IMR-90 (cell line): ENCODE results near the gene TMEM63A. TPM values are rescaled to one million over a fixed set of nuclear protein-coding genes. Genes with fewer than 3 reads are reported as not detected.

ENCODE experiments used
- ATAC-seq: fragments of 200-7000 bp; cut with Tn5 transposase; 2 replicates; pipeline ENCODE4 v1.9.1; 2020; ENCODE audit warnings: low read depth, mild to moderate bottlenecking, moderate library complexity
- BruUV-seq: library from RNA; stranded (reverse); fragments of 400-500 nt; replicated peaks from 2 replicates; lab custom pipeline; 2021; lab: Mats Ljungman, UMichigan
- CTCF ChIA-PET: fragments of 300-600 bp; formaldehyde crosslinking; extraction: SDS; loops from one replicate; lab custom pipeline; 2021; ENCODE audit warnings: antibody characterized with exemption; lab: Yijun Ruan, JAX
- POLR2A ChIA-PET: fragments of 300-600 bp; sonication (Branson Sonifier 250); formaldehyde crosslinking; loops from one replicate; lab custom pipeline; 2022; ENCODE audit warnings: antibody characterized with exemption; ENCODE audit not compliant: unreplicated experiment; lab: Charles Lee
- DNase-seq: peaks from one replicate; pipeline ENCODE4 v3.0.0; 2013
- H2AFZ ChIP-seq: replicated peaks from 2 replicates; pipeline ENCODE3; 2013; ENCODE audit warnings: low read length, mild to moderate bottlenecking; ENCODE audit not compliant: poor library complexity
- H2AK5ac ChIP-seq: 2 replicates; pipeline ENCODE4 v1.6.1; 2013; ENCODE audit warnings: low read depth, low read length, inconsistent platforms
- H2AK9ac ChIP-seq: replicated peaks from 2 replicates; pipeline ENCODE3; 2013; ENCODE audit warnings: mild to moderate bottlenecking, low read depth, low read length, moderate library complexity; ENCODE audit not compliant: poor library complexity
- H2BK120ac ChIP-seq: 2 replicates; pipeline ENCODE4 v1.6.1; 2013; ENCODE audit warnings: low read depth, low read length, inconsistent platforms
- H2BK15ac ChIP-seq: 3 replicates; pipeline ENCODE4 v1.6.1; 2013; ENCODE audit warnings: low read depth, low read length, inconsistent platforms
- H2BK20ac ChIP-seq: 2 replicates; pipeline ENCODE4 v1.6.1; 2013; ENCODE audit warnings: low read depth, mild to moderate bottlenecking, inconsistent platforms, low read length, moderate library complexity
- H2BK5ac ChIP-seq: 2 replicates; pipeline ENCODE4 v1.6.1; 2013; ENCODE audit warnings: mild to moderate bottlenecking, low read depth, low read length, inconsistent platforms; ENCODE audit not compliant: poor library complexity, severe bottlenecking
- H3K14ac ChIP-seq: replicated peaks from 2 replicates; pipeline ENCODE4 v1.6.1; 2013; ENCODE audit warnings: low read depth, low read length, inconsistent platforms
- H3K18ac ChIP-seq: 2 replicates; pipeline ENCODE4 v1.6.1; 2013; ENCODE audit warnings: low read depth, low read length, control low read depth
- H3K23ac ChIP-seq: 2 replicates; pipeline ENCODE4 v1.6.1; 2013; ENCODE audit warnings: low read depth, low read length, inconsistent platforms
- H3K27ac ChIP-seq: 2 replicates; pipeline ENCODE4 v1.5.1; 2013; ENCODE audit warnings: mild to moderate bottlenecking, control low read depth, low read length; ENCODE audit not compliant: insufficient read depth
- H3K27me3 ChIP-seq: 2 replicates; pipeline ENCODE4 v1.6.1; 2013; ENCODE audit warnings: low read length; ENCODE audit not compliant: control insufficient read depth, insufficient read depth
- H3K36me3 ChIP-seq: 2 replicates; pipeline ENCODE4 v1.6.1; 2013; ENCODE audit warnings: low read length, mixed read lengths; ENCODE audit not compliant: control insufficient read depth, insufficient read depth
- H3K4ac ChIP-seq: 2 replicates; pipeline ENCODE4 v1.6.1; 2013; ENCODE audit warnings: low read depth, low read length, inconsistent platforms
- H3K4me1 ChIP-seq: 2 replicates; pipeline ENCODE4 v1.6.1; 2013; ENCODE audit warnings: low read length, mixed read lengths; ENCODE audit not compliant: control insufficient read depth, insufficient read depth
- H3K4me2 ChIP-seq: 2 replicates; pipeline ENCODE4 v1.6.1; 2013; ENCODE audit warnings: low read depth, mild to moderate bottlenecking, control low read depth, low read length, moderate library complexity
- H3K4me3 ChIP-seq: 2 replicates; pipeline ENCODE4 v1.5.1; 2013; ENCODE audit warnings: low read depth, mild to moderate bottlenecking, control low read depth, low read length, moderate library complexity; ENCODE audit not compliant: insufficient read depth
- H3K56ac ChIP-seq: 2 replicates; pipeline ENCODE4 v1.6.1; 2013; ENCODE audit warnings: low read length, inconsistent platforms; ENCODE audit not compliant: insufficient read depth; ENCODE audit errors: extremely low read depth
- H3K79me1 ChIP-seq, 2 experiments: 2 replicates each; pipeline ENCODE4 v1.6.1; 2013; ENCODE audit warnings: low read length in 2 of 2, inconsistent platforms in 1 of 2, low read depth in 1 of 2
- H3K9ac ChIP-seq: 2 replicates; pipeline ENCODE4 v1.6.1; 2013; ENCODE audit warnings: low read depth, low read length, control low read depth
- H3K9me1 ChIP-seq: 2 replicates; pipeline ENCODE4 v1.6.1; 2013; ENCODE audit warnings: low read length, inconsistent platforms; ENCODE audit not compliant: insufficient read depth
- H3K9me3 ChIP-seq: 2 replicates; pipeline ENCODE4 v1.6.1; 2013; ENCODE audit warnings: low read length; ENCODE audit not compliant: control insufficient read depth, insufficient read depth
- H4K20me1 ChIP-seq: 2 replicates; pipeline ENCODE4 v1.6.1; 2013; ENCODE audit warnings: low read length, inconsistent platforms; ENCODE audit not compliant: insufficient read depth
- H4K5ac ChIP-seq: 2 replicates; pipeline ENCODE4 v1.6.1; 2013; ENCODE audit warnings: mild to moderate bottlenecking, low read depth, low read length, control low read depth
- H4K8ac ChIP-seq, 2 experiments: 2 replicates each; pipeline ENCODE4 v1.6.1; 2013; ENCODE audit warnings: low read depth in 2 of 2, low read length in 2 of 2, control low read depth in 1 of 2, inconsistent platforms in 1 of 2
- H4K91ac ChIP-seq: 2 replicates; pipeline ENCODE4 v1.6.1; 2013; ENCODE audit warnings: low read depth, low read length, inconsistent platforms; ENCODE audit not compliant: insufficient read depth
- BHLHE40 ChIP-seq: fragments of 150-350 bp; IDR thresholded peaks from 2 replicates; pipeline ENCODE4 v1.6.1; 2016; ENCODE audit warnings: mild to moderate bottlenecking, low read depth, low read length
- CEBPB ChIP-seq: IDR thresholded peaks from 2 replicates; pipeline ENCODE4 v1.6.1; 2012; ENCODE audit warnings: low read depth, low read length, improper control_type of control experiment
- CHD1 ChIP-seq: IDR thresholded peaks from 2 replicates; pipeline ENCODE4 v1.6.1; 2012; ENCODE audit warnings: low read depth, low read length, improper control_type of control experiment
- FOS ChIP-seq: fragments of 150-350 bp; IDR thresholded peaks from 2 replicates; pipeline ENCODE4 v1.6.1; 2016; ENCODE audit warnings: low read depth, low read length
- MAFK ChIP-seq: IDR thresholded peaks from 2 replicates; pipeline ENCODE4 v1.6.1; 2012; ENCODE audit warnings: low read depth, low read length, improper control_type of control experiment
- MAZ ChIP-seq: IDR thresholded peaks from 2 replicates; pipeline ENCODE4 v1.6.1; 2012; ENCODE audit warnings: low read depth, mild to moderate bottlenecking, low read length, improper control_type of control experiment, moderate library complexity, borderline replicate concordance
- MXI1 ChIP-seq: IDR thresholded peaks from 2 replicates; pipeline ENCODE4 v1.6.1; 2012; ENCODE audit warnings: low read depth, mild to moderate bottlenecking, low read length, moderate library complexity, borderline replicate concordance
- NFE2L2 ChIP-seq: fragments of 150-350 bp; IDR thresholded peaks from 2 replicates; pipeline ENCODE4 v1.6.1; 2016; ENCODE audit warnings: low read depth, mild to moderate bottlenecking, low read length
- POLR2A ChIP-seq: IDR thresholded peaks from 2 replicates; pipeline ENCODE4 v1.6.1; 2012; ENCODE audit warnings: mild to moderate bottlenecking, low read depth, low read length
- RAD21 ChIP-seq: IDR thresholded peaks from 2 replicates; pipeline ENCODE4 v1.6.1; 2012; ENCODE audit warnings: low read length, improper control_type of control experiment
- RCOR1 ChIP-seq: IDR thresholded peaks from 2 replicates; pipeline ENCODE4 v1.6.1; 2012; ENCODE audit warnings: mild to moderate bottlenecking, low read length, improper control_type of control experiment; ENCODE audit not compliant: insufficient replicate concordance
- RFX5 ChIP-seq: IDR thresholded peaks from 2 replicates; pipeline ENCODE4 v1.8.0; 2012; ENCODE audit warnings: low read depth, mild to moderate bottlenecking, low read length, moderate library complexity
- SMC3 ChIP-seq: fragments of 150-350 bp; IDR thresholded peaks from 2 replicates; pipeline ENCODE4 v1.6.1; 2016; ENCODE audit warnings: low read depth, mild to moderate bottlenecking, antibody characterized with exemption, low read length, moderate library complexity
- WGBS, 2 experiments: methylation state at CpG; one replicate each; pipeline versions ENCODE4 v1.1.5 to v1.1.7; 2013; ENCODE audit warnings: missing lambda C conversion rate in 2 of 2; ENCODE audit not compliant: insufficient read length in 1 of 2; ENCODE audit errors: extremely low coverage in 2 of 2; 5-methylcytosine and 5-hydroxymethylcytosine counted together
- dilution Hi-C: fragments of 300-500 bp; cut with HindIII; formaldehyde crosslinking; loops from one replicate; pipeline ENCODE4 v1.14.3; 2018; ENCODE audit warnings: low sequenced_read_pairs; ENCODE audit not compliant: unreplicated experiment
- in situ Hi-C: fragments of 300-500 bp; cut with MboI; formaldehyde crosslinking; loops from 3 replicates; pipeline ENCODE4 v1.14.3; 2019; ENCODE audit warnings: low sequenced_read_pairs, inconsistent platforms, mixed read lengths
- intact Hi-C: fragments of 100-400 bp; cut with micrococcal nuclease; formaldehyde crosslinking; loops from 2 replicates; pipeline ENCODE4 v1.10.0; 2022
- polyA plus RNA-seq, 3 experiments: library from polyadenylated mRNA; depleted of rRNA; stranded (reverse); fragments of >200 nt; gene quantifications; 2 replicates each; pipeline ENCODE4 v1.2.3, GENCODE V29; 2012; ENCODE audit warnings: low replicate concordance in 1 of 3
- total RNA-seq: library from RNA; depleted of rRNA; stranded (reverse); fragments of >200 nt; gene quantifications from 2 replicates; pipeline ENCODE4 v1.2.3, GENCODE V29; 2012
- TF ChIP-seq, protein P1 (sequence below): fragments of 150-350 bp; IDR thresholded peaks from 2 replicates; pipeline ENCODE4 v1.6.1; 2017; ENCODE audit warnings: mild to moderate bottlenecking, antibody characterized with exemption, low read length, low read depth
- TF ChIP-seq, protein P2 (sequence below): fragments of 150-350 bp; IDR thresholded peaks from 2 replicates; pipeline ENCODE4 v1.6.1; 2016; ENCODE audit warnings: low read depth, mild to moderate bottlenecking, low read length, moderate library complexity, borderline replicate concordance
- TF ChIP-seq, protein P3 (sequence below): conservative IDR thresholded peaks from 2 replicates; pipeline ENCODE4 v1.5.1; 2012; ENCODE audit warnings: mild to moderate bottlenecking, low read depth, low read length, improper control_type of control experiment

The TMEM63A gene
- total and polyA plus RNA-seq, 2 of the 4 experiments (the other 2 are of a cell fraction), result 4.7 to 23.3 TPM

DNA sequence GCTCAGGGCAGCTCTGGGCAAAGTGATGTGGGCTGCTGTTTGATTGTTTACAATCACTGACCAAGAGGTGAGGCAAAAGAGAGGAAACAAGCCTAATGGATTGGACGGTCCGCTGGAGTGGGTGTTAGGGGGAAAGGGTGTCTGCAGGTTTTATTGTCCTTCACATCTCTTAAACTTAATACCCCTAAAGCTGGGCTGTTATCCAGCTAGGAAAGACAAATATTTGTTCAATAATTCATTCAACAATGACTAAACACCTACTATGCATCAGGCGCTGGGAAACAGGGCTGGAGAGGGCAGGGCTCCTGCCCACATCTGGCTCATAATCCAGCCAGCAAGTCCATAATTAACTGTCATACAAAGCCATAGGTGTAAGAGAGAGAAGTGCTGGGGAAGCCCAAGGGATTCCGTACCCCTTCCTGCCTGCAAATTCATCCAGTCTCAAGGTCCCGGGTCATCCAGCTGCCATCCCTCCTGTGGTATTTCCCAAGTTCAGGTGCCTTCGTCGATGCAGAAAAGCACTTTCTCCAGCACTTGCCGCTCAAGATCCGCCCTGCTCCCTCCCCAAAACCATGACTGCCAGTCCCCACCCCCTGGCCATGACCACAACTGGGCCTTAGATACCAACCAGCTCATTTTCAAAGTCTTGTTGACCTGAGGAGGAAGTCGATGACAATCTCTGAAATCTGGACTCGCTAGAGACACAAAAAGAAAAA is 10.7 kb downstream of the TMEM63A start:
- Histone ChIP-seq H3K4me2 (no peak overlapping the region), H3K14ac (no peak overlapping the region), H3K9ac (no peak overlapping the region), H2AK9ac (no peak overlapping the region), H3K27ac (no peak overlapping the region), H2AFZ (no peak overlapping the region), H3K9me1 (peaks cover 15% of the 10 kb centered on the region), H3K36me3 (peaks cover 48% of the 10 kb centered on the region), H4K8ac (no peak overlapping the region), H4K5ac (no peak overlapping the region), H2BK120ac (no peak overlapping the region), H2BK15ac (no peak overlapping the region), H3K56ac (no peak overlapping the region), H3K27me3 (no peaks in the 10 kb centered on the region), H2AK5ac (no peak overlapping the region), H4K91ac (no peak overlapping the region), H3K4ac (no peak overlapping the region), H2BK5ac (no peak overlapping the region), H3K4me1 (peaks cover 1% of the 10 kb centered on the region; the same call in 1 of the 2 replicates), H3K79me1 (peaks cover 0 to 28% of the 10 kb centered on the region in 2 experiments; a peak in 3 of 4 replicates), H3K9me3 (no peaks in the 10 kb centered on the region), H4K20me1 (peaks cover 5% of the 10 kb centered on the region), H3K18ac (no peak overlapping the region), H3K23ac (no peak overlapping the region), H3K4me3 (no peak overlapping the region), H2BK20ac (no peak overlapping the region)
- no TSS peak for BruUV-seq
- in situ Hi-C loops, result no loop called here
- DNase-seq (no peak), ATAC-seq (no peak)
- TF ChIP-seq FOS (no peak), CEBPB (no peak), MXI1 (no peak), RFX5 (no peak), NFE2L2 (no peak), SMC3 (no peak), RAD21 (no peak), CHD1 (no peak), BHLHE40 (no peak), POLR2A (no peak), MAZ (no peak), RCOR1 (no peak), MAFK (no peak)
- TF ChIP-seq, protein P1, sequence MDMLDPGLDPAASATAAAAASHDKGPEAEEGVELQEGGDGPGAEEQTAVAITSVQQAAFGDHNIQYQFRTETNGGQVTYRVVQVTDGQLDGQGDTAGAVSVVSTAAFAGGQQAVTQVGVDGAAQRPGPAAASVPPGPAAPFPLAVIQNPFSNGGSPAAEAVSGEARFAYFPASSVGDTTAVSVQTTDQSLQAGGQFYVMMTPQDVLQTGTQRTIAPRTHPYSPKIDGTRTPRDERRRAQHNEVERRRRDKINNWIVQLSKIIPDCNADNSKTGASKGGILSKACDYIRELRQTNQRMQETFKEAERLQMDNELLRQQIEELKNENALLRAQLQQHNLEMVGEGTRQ, result no peak
- TF ChIP-seq, protein P2, sequence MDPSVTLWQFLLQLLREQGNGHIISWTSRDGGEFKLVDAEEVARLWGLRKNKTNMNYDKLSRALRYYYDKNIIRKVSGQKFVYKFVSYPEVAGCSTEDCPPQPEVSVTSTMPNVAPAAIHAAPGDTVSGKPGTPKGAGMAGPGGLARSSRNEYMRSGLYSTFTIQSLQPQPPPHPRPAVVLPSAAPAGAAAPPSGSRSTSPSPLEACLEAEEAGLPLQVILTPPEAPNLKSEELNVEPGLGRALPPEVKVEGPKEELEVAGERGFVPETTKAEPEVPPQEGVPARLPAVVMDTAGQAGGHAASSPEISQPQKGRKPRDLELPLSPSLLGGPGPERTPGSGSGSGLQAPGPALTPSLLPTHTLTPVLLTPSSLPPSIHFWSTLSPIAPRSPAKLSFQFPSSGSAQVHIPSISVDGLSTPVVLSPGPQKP, result no peak
- TF ChIP-seq, protein P3, sequence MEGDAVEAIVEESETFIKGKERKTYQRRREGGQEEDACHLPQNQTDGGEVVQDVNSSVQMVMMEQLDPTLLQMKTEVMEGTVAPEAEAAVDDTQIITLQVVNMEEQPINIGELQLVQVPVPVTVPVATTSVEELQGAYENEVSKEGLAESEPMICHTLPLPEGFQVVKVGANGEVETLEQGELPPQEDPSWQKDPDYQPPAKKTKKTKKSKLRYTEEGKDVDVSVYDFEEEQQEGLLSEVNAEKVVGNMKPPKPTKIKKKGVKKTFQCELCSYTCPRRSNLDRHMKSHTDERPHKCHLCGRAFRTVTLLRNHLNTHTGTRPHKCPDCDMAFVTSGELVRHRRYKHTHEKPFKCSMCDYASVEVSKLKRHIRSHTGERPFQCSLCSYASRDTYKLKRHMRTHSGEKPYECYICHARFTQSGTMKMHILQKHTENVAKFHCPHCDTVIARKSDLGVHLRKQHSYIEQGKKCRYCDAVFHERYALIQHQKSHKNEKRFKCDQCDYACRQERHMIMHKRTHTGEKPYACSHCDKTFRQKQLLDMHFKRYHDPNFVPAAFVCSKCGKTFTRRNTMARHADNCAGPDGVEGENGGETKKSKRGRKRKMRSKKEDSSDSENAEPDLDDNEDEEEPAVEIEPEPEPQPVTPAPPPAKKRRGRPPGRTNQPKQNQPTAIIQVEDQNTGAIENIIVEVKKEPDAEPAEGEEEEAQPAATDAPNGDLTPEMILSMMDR, result no peak
- dilution Hi-C loops, result no loop called here
- ChIA-PET CTCF (no interaction called here), POLR2A (no interaction called here)
- intact Hi-C loops, result no loop called here
- no CpG with 5 or more reads among the region's 11 CpGs for WGBS, 2 experiments
